SK-N-SH treated with all-trans-retinoic acid at 6 μM for 48 hours (cell line): ENCODE data around the gene AFG1L.

Experiments
- ARNTL ChIP-seq: fragments of 450-650 bp; formaldehyde crosslinking; IDR thresholded peaks from 2 replicates; pipeline ENCODE4 v1.5.0; 2020; ENCODE audit warnings: low read depth, mild to moderate bottlenecking, moderate library complexity, borderline replicate concordance
- CSDC2 ChIP-seq: fragments of 250-450 bp; sonication (Bioruptor Pico); IDR thresholded peaks from 2 replicates; pipeline ENCODE4 v1.5.0; 2020; ENCODE audit warnings: mild to moderate bottlenecking, moderate library complexity
- ESRRG ChIP-seq: fragments of 250-450 bp; sonication (Bioruptor Pico); IDR thresholded peaks from 2 replicates; pipeline ENCODE4 v1.6.1; 2021; ENCODE audit warnings: mild to moderate bottlenecking
- ZNF70 ChIP-seq: fragments of 450-650 bp; formaldehyde crosslinking; IDR thresholded peaks from 2 replicates; pipeline ENCODE4 v1.5.0; 2020; ENCODE audit warnings: mild to moderate bottlenecking, moderate library complexity
- ZNF8 ChIP-seq: fragments of 450-650 bp; formaldehyde crosslinking; IDR thresholded peaks from 2 replicates; pipeline ENCODE4 v1.5.0; 2020; ENCODE audit warnings: mild to moderate bottlenecking, moderate library complexity
- TF ChIP-seq, protein P1 (sequence below): fragments of 250-450 bp; sonication (Bioruptor Pico); IDR thresholded peaks from 2 replicates; pipeline ENCODE4 v1.5.0; 2020; ENCODE audit warnings: mild to moderate bottlenecking, moderate library complexity
- TF ChIP-seq, protein P2 (sequence below): fragments of 250-450 bp; sonication (Bioruptor Pico); IDR thresholded peaks from 2 replicates; pipeline ENCODE4 v1.5.1; 2021; ENCODE audit warnings: mild to moderate bottlenecking, moderate library complexity

DNA sequence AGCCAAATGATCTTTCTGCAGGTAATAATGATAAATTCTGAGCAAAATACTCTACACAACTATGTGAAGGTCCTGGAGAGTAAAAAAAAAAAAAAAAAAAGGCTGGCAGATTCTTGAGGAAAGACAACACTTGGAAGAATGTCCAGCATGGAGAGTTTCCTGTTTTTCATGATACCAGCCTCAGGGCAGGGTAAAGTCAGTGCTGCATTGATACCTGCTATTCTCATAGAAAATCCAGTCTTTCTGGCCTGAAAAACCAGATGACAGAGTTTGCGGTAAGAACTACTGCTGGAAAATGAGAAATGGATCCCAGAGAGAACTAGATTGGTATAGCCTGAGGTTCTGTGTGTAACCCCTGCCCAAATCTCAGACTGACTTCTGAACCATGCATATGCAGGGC, 89.1 kb downstream of the AFG1L start:
- TF ChIP-seq ZNF8 (CRISPR knock-in tag) (no peak), ZNF70 (CRISPR knock-in tag) (no peak), ESRRG (CRISPR knock-in tag) (no peak), ARNTL (CRISPR knock-in tag) (no peak), CSDC2 (CRISPR knock-in tag) (no peak)
- TF ChIP-seq, protein P1, sequence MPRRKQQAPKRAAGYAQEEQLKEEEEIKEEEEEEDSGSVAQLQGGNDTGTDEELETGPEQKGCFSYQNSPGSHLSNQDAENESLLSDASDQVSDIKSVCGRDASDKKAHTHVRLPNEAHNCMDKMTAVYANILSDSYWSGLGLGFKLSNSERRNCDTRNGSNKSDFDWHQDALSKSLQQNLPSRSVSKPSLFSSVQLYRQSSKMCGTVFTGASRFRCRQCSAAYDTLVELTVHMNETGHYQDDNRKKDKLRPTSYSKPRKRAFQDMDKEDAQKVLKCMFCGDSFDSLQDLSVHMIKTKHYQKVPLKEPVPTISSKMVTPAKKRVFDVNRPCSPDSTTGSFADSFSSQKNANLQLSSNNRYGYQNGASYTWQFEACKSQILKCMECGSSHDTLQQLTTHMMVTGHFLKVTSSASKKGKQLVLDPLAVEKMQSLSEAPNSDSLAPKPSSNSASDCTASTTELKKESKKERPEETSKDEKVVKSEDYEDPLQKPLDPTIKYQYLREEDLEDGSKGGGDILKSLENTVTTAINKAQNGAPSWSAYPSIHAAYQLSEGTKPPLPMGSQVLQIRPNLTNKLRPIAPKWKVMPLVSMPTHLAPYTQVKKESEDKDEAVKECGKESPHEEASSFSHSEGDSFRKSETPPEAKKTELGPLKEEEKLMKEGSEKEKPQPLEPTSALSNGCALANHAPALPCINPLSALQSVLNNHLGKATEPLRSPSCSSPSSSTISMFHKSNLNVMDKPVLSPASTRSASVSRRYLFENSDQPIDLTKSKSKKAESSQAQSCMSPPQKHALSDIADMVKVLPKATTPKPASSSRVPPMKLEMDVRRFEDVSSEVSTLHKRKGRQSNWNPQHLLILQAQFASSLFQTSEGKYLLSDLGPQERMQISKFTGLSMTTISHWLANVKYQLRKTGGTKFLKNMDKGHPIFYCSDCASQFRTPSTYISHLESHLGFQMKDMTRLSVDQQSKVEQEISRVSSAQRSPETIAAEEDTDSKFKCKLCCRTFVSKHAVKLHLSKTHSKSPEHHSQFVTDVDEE (CRISPR knock-in tag): no peak
- TF ChIP-seq, protein P2, sequence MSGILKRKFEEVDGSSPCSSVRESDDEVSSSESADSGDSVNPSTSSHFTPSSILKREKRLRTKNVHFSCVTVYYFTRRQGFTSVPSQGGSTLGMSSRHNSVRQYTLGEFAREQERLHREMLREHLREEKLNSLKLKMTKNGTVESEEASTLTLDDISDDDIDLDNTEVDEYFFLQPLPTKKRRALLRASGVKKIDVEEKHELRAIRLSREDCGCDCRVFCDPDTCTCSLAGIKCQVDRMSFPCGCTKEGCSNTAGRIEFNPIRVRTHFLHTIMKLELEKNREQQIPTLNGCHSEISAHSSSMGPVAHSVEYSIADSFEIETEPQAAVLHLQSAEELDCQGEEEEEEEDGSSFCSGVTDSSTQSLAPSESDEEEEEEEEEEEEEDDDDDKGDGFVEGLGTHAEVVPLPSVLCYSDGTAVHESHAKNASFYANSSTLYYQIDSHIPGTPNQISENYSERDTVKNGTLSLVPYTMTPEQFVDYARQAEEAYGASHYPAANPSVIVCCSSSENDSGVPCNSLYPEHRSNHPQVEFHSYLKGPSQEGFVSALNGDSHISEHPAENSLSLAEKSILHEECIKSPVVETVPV (CRISPR knock-in tag): no peak
